HCT116 (cell line): ENCODE results near the gene PI4K2A. TPM values are rescaled to one million over a fixed set of nuclear protein-coding genes. Genes with fewer than 3 reads are reported as not detected.

Experiments
- ATAC-seq: fragments of 200-7000 bp; cut with Tn5 transposase; 2 replicates; pipeline ENCODE4 v1.9.1; 2020; ENCODE audit warnings: mild to moderate bottlenecking, moderate library complexity
- BruUV-seq: library from RNA; stranded (reverse); fragments of 400-500 nt; replicated peaks from 2 replicates; lab custom pipeline; 2021; lab: Mats Ljungman, UMichigan
- CTCF ChIA-PET: fragments of 300-600 bp; sonication (Branson Sonifier 250); formaldehyde crosslinking; loops from one replicate; lab custom pipeline; 2021; ENCODE audit warnings: antibody characterized with exemption; lab: Charles Lee
- POLR2A ChIA-PET: fragments of 300-600, 350-600 bp; sonication (Branson Sonifier 250); formaldehyde crosslinking; loops from one replicate; lab custom pipeline; 2021; ENCODE audit warnings: antibody characterized with exemption; lab: Charles Lee
- RAD21 ChIA-PET, 2 experiments: fragments of 300-600 bp; sonication (Branson Sonifier 250); formaldehyde crosslinking; loops; one replicate each; lab custom pipeline; 2023; ENCODE audit warnings: low total read pairs in 2 of 2; ENCODE audit not compliant: uncharacterized antibody in 2 of 2, unreplicated experiment in 2 of 2, low non-redundant PET in 1 of 2; lab: Charles Lee
- DNase-seq: peaks from one replicate; pipeline ENCODE4 v3.0.0-alpha.2; 2010; ENCODE audit warnings: low read depth, low spot score
- H2AFZ ChIP-seq: fragments of 200-600 bp; shearing (Covaris generic), sonication (generic); 2 replicates; pipeline ENCODE4 v1.6.1; 2017; ENCODE audit warnings: low read depth, mixed run types, mixed read lengths, antibody characterized with exemption, low read length; ENCODE audit not compliant: poor library complexity, severe bottlenecking
- H3K27ac ChIP-seq: 2 replicates; pipeline ENCODE4 v1.5.1; 2012; ENCODE audit warnings: low read depth, low read length
- H3K27me3 ChIP-seq: fragments of 200-600 bp; sonication (generic); 2 replicates; pipeline ENCODE4 v1.6.1; 2016; ENCODE audit warnings: mixed run types, low read length, mixed read lengths; ENCODE audit not compliant: insufficient read depth
- H3K36me3 ChIP-seq, 2 experiments: fragments of 200-500 bp in 1 of 2; fragments of 200-600 bp in 1 of 2; sonication (Bioruptor generic) in 1 of 2; sonication (generic) in 1 of 2; 2 replicates each; pipeline versions ENCODE4 v1.5.1 to v1.6.1; 2014 to 2016; ENCODE audit warnings: low read length in 2 of 2, inconsistent platforms in 1 of 2, mixed read lengths in 1 of 2, mixed run types in 1 of 2; ENCODE audit not compliant: insufficient read depth in 2 of 2, control insufficient read depth in 1 of 2
- H3K4me1 ChIP-seq, 2 experiments: fragments of 200-600 bp in 1 of 2; sonication (generic) in 1 of 2; 2 replicates each; pipeline versions ENCODE4 v1.5.1 to v1.6.1; 2012 to 2017; ENCODE audit warnings: low read length in 2 of 2, inconsistent platforms in 1 of 2, mild to moderate bottlenecking in 1 of 2, mixed read lengths in 1 of 2, mixed run types in 1 of 2, moderate library complexity in 1 of 2; ENCODE audit not compliant: insufficient read depth in 2 of 2, control insufficient read depth in 1 of 2
- H3K4me2 ChIP-seq: fragments of 200-600 bp; sonication (generic); 2 replicates; pipeline ENCODE4 v1.6.1; 2017; ENCODE audit warnings: mixed run types, low read length, mixed read lengths
- H3K4me3 ChIP-seq, 2 experiments: fragments of 200-600 bp in 1 of 2; sonication (generic) in 1 of 2; replicated peaks in 1 of 2; 2 replicates each; pipeline ENCODE4 v1.5.1; 2011 to 2016; ENCODE audit warnings: low read length in 2 of 2, control low read depth in 1 of 2, low read depth in 1 of 2, mild to moderate bottlenecking in 1 of 2, mixed read lengths in 1 of 2, mixed run types in 1 of 2
- H3K79me2 ChIP-seq: fragments of 200-600 bp; sonication (generic); 2 replicates; pipeline ENCODE4 v1.6.1; 2017; ENCODE audit warnings: mild to moderate bottlenecking, mixed run types, low read length, moderate library complexity, mixed read lengths; ENCODE audit not compliant: insufficient read depth
- H3K9ac ChIP-seq: fragments of 200-600 bp; sonication (generic); 2 replicates; pipeline ENCODE4 v1.6.1; 2016; ENCODE audit warnings: low read length, mixed read lengths
- H3K9me2 ChIP-seq: fragments of 200-600 bp; sonication (generic), shearing (Covaris generic); 2 replicates; pipeline ENCODE4 v1.6.1; 2017; ENCODE audit warnings: mixed run types, mild to moderate bottlenecking, moderate library complexity; ENCODE audit not compliant: insufficient read depth
- H3K9me3 ChIP-seq, 2 experiments: fragments of 200-500 bp in 1 of 2; fragments of 200-600 bp in 1 of 2; sonication (Bioruptor generic) in 1 of 2; sonication (generic) in 1 of 2; 2 replicates each; pipeline ENCODE4 v1.6.1; 2014 to 2017; ENCODE audit warnings: low read length in 2 of 2, mixed read lengths in 2 of 2, inconsistent platforms in 1 of 2, low read depth in 1 of 2, mild to moderate bottlenecking in 1 of 2, mixed run types in 1 of 2, moderate library complexity in 1 of 2; ENCODE audit not compliant: control insufficient read depth in 1 of 2, insufficient read depth in 1 of 2
- H4K20me1 ChIP-seq: fragments of 200-600 bp; sonication (generic), shearing (Covaris generic); 2 replicates; pipeline ENCODE4 v1.6.1; 2017; ENCODE audit warnings: mixed run types, mild to moderate bottlenecking, moderate library complexity; ENCODE audit not compliant: insufficient read depth
- CEBPB ChIP-seq: IDR thresholded peaks from 2 replicates; pipeline ENCODE4 v1.6.1; 2012; ENCODE audit warnings: low read depth
- EGR1 ChIP-seq: IDR thresholded peaks from 2 replicates; pipeline ENCODE4 v1.6.1; 2012; ENCODE audit warnings: low read depth
- EZH2 ChIP-seq: fragments of 200-600 bp; sonication (generic); IDR thresholded peaks from 2 replicates; pipeline ENCODE4 v1.6.1; 2017; ENCODE audit warnings: antibody characterized with exemption, mixed run types
- EZH2phosphoT487 ChIP-seq: fragments of 200-600 bp; IDR thresholded peaks from 2 replicates; pipeline ENCODE4 v1.6.1; 2018; ENCODE audit warnings: antibody characterized with exemption, borderline replicate concordance
- FOSL1 ChIP-seq: IDR thresholded peaks from 2 replicates; pipeline ENCODE4 v1.6.1; 2012; ENCODE audit warnings: low read depth
- JUND ChIP-seq: IDR thresholded peaks from 2 replicates; pipeline ENCODE4 v1.6.1; 2012
- SP1 ChIP-seq: IDR thresholded peaks from 2 replicates; pipeline ENCODE4 v1.6.1; 2012; ENCODE audit warnings: low read depth
- SRF ChIP-seq: IDR thresholded peaks from 2 replicates; pipeline ENCODE4 v1.6.1; 2012; ENCODE audit warnings: low read depth
- TCF7L2 ChIP-seq: IDR thresholded peaks from 2 replicates; pipeline ENCODE4 v1.7.0; 2011; ENCODE audit warnings: borderline replicate concordance, inconsistent platforms; ENCODE audit not compliant: insufficient read depth, insufficient read length; ENCODE audit errors: extremely low read depth
- YY1 ChIP-seq: IDR thresholded peaks from 2 replicates; pipeline ENCODE4 v1.6.1; 2011; ENCODE audit warnings: low read length, low read depth, moderate library complexity, mild to moderate bottlenecking; ENCODE audit not compliant: insufficient replicate concordance; ENCODE audit errors: extremely low read depth
- ZFX ChIP-seq: fragments of 450-650 bp; IDR thresholded peaks from 2 replicates; pipeline ENCODE4 v1.6.1; 2017
- ZNF274 ChIP-seq: fragments of 200-500 bp; sonication (Bioruptor generic); IDR thresholded peaks from 2 replicates; pipeline ENCODE4 v1.6.1; 2014; ENCODE audit warnings: mild to moderate bottlenecking, low read depth, low read length, inconsistent platforms
- intact Hi-C: fragments of 100-400 bp; cut with micrococcal nuclease; formaldehyde crosslinking; loops from 2 replicates; pipeline ENCODE4 v1.10.0; 2022
- total RNA-seq: library from RNA; stranded (reverse); gene quantifications from one replicate; pipeline ENCODE4 v1.2.1, GENCODE V29; 2021; ENCODE audit not compliant: unreplicated experiment
- TF ChIP-seq, protein P1 (sequence below), 3 experiments: fragments of 200-600 bp in 1 of 3; sonication (generic) in 1 of 3; IDR thresholded peaks in 2 of 3; conservative IDR thresholded peaks in 1 of 3; 2 replicates each; pipeline ENCODE4 v1.5.1; 2012 to 2017; ENCODE audit warnings: low read depth in 2 of 3, low read length in 2 of 3, antibody characterized with exemption in 1 of 3, borderline replicate concordance in 1 of 3, control low read depth in 1 of 3, mild to moderate bottlenecking in 1 of 3, mixed read lengths in 1 of 3, mixed run types in 1 of 3, moderate library complexity in 1 of 3; ENCODE audit not compliant: insufficient read depth in 1 of 3
- TF ChIP-seq, protein P2 (sequence below): IDR thresholded peaks from 2 replicates; pipeline ENCODE4 v1.6.1; 2012
- TF ChIP-seq, protein P3 (sequence below): IDR thresholded peaks from 2 replicates; pipeline ENCODE4 v1.6.1; 2012

The PI4K2A gene
- total RNA-seq, 1 experiment from 2014 or later, result 20.0 TPM

DNA sequence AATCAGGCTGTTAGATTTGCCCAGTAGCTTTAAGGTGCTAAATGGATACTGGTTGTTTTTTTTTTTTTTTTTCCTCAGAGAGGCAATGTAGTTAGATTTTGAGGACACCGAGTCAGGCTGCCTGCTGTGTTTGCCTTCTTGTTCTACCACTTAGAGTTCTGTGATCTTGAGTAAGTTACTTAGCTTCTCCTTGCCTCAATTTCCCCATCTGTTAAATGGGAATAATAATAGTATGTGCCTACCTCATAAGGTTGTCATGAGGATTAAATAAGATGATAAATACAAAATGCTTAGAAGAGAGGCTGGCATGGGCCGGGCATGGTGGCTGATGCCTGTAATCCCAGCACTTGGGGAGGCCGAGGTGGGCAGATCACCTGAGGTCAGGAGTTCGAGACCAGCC lies 21.7 kb upstream of the PI4K2A start:
- no peaks in the 10 kb centered on the region for H3K27me3 ChIP-seq
- POLR2A ChIA-PET, result interaction anchor here (0.8 kb wide), 1 partner anchor 20 kb away, joined by 3 read pairs; no protein-coding TSS in a partner anchor
- no TSS peak for BruUV-seq
- H3K9me3 ChIP-seq, result no peaks in the 10 kb centered on the region
- no peak overlapping the region for H3K4me3 ChIP-seq
- H3K4me1 ChIP-seq, result peaks cover 0 to 3% of the 10 kb centered on the region in 2 experiments; a peak in 1 of 4 replicates
- DNase-seq (no peak), ATAC-seq (no peak)
- H2AFZ ChIP-seq, result no peak overlapping the region
- H3K36me3 ChIP-seq, result no peaks in the 10 kb centered on the region
- no peaks in the 10 kb centered on the region for H3K9me2 ChIP-seq
- no peaks in the 10 kb centered on the region for H3K79me2 ChIP-seq
- TF ChIP-seq EZH2 (no peak), ZNF274 (no peak), EZH2phosphoT487 (no peak)
- TF ChIP-seq, protein P1, sequence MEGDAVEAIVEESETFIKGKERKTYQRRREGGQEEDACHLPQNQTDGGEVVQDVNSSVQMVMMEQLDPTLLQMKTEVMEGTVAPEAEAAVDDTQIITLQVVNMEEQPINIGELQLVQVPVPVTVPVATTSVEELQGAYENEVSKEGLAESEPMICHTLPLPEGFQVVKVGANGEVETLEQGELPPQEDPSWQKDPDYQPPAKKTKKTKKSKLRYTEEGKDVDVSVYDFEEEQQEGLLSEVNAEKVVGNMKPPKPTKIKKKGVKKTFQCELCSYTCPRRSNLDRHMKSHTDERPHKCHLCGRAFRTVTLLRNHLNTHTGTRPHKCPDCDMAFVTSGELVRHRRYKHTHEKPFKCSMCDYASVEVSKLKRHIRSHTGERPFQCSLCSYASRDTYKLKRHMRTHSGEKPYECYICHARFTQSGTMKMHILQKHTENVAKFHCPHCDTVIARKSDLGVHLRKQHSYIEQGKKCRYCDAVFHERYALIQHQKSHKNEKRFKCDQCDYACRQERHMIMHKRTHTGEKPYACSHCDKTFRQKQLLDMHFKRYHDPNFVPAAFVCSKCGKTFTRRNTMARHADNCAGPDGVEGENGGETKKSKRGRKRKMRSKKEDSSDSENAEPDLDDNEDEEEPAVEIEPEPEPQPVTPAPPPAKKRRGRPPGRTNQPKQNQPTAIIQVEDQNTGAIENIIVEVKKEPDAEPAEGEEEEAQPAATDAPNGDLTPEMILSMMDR (IDR thresholded peaks at IDR 0.05 in 2 of 3, conservative IDR thresholded peaks at IDR 0.05 in 1 of 3; ENCODE audit: borderline replicate concordance in 1 of 3, insufficient read depth in 1 of 3, low read depth in 2 of 3, low read length in 2 of 3), result no peak
- TF ChIP-seq, protein P2, sequence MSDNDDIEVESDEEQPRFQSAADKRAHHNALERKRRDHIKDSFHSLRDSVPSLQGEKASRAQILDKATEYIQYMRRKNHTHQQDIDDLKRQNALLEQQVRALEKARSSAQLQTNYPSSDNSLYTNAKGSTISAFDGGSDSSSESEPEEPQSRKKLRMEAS, result no peak
- no peak overlapping the region for H3K9ac ChIP-seq
- intact Hi-C loops, result no loop called here
- H3K4me2 ChIP-seq, result no peak overlapping the region
- CTCF ChIA-PET, result no interaction called here
- H3K27ac ChIP-seq, result no peak overlapping the region
- H4K20me1 ChIP-seq, result no peaks in the 10 kb centered on the region
- RAD21 ChIA-PET, result no interaction called here

DNA sequence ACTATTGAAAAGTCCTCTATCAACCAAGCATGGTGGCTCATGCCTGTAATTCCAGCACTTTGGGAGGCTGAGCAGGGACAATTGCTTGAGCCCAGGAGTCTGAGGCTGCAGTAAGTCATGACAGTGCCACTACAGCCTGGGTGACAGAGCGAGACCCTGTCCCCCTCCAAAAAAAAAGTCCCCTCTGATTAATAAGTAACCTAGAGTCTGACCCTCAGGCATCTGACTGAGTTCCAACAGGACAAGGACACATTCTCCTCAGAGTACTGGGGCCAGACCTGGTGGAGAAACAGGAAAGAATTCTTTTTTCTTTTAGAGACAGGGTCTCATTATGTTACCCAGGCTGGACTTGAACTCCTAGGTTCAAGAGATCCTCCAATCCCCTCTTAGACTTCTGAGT lies 17.2 kb upstream of the PI4K2A start:
- intact Hi-C loops, result no loop called here
- H3K9me3 ChIP-seq, result no peaks in the 10 kb centered on the region
- H3K4me3 ChIP-seq, result no peak overlapping the region
- CTCF ChIA-PET, result no interaction called here
- H3K9ac ChIP-seq, result no peak overlapping the region
- DNase-seq, result no peak
- RAD21 ChIA-PET, result interaction anchor here in 1 of 2 experiments (0.7 kb wide), 1 partner anchor 11 kb away, joined by 3 read pairs; no protein-coding TSS in a partner anchor
- no peaks in the 10 kb centered on the region for H4K20me1 ChIP-seq
- H3K79me2 ChIP-seq, result no peaks in the 10 kb centered on the region
- no TSS peak for BruUV-seq
- no peaks in the 10 kb centered on the region for H3K27me3 ChIP-seq
- ATAC-seq, result no peak
- POLR2A ChIA-PET, result no interaction called here
- H3K4me2 ChIP-seq, result no peak overlapping the region
- H3K27ac ChIP-seq, result no peak overlapping the region
- peaks cover 0 to 15% of the 10 kb centered on the region in 2 experiments; a peak in 2 of 4 replicates for H3K4me1 ChIP-seq
- H2AFZ ChIP-seq, result no peak overlapping the region
- H3K36me3 ChIP-seq, result no peaks in the 10 kb centered on the region
- H3K9me2 ChIP-seq, result no peaks in the 10 kb centered on the region
- TF ChIP-seq FOSL1 (no peak), TCF7L2 (no peak), SRF (no peak), ZNF274 (no peak), JUND (no peak), ZFX (no peak), CEBPB (no peak), YY1 (no peak), EZH2phosphoT487 (no peak), SP1 (no peak), EGR1 (no peak), EZH2 (no peak)
- TF ChIP-seq, protein P2, result no peak
- TF ChIP-seq, protein P3, sequence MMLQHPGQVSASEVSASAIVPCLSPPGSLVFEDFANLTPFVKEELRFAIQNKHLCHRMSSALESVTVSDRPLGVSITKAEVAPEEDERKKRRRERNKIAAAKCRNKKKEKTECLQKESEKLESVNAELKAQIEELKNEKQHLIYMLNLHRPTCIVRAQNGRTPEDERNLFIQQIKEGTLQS, result no peak
- TF ChIP-seq, protein P1 (IDR thresholded peaks at IDR 0.05 in 2 of 3, conservative IDR thresholded peaks at IDR 0.05 in 1 of 3; ENCODE audit: borderline replicate concordance in 1 of 3, insufficient read depth in 1 of 3, low read depth in 2 of 3, low read length in 2 of 3), result no peak
